ENCODE measurements around the gene IGF1R. TPM values are rescaled to one million over a fixed set of nuclear protein-coding genes. Genes with fewer than 3 reads are reported as not detected.

The IGF1R gene
- total RNA-seq, 1 experiment from 2014 or later, result 16.3 TPM

DNA sequence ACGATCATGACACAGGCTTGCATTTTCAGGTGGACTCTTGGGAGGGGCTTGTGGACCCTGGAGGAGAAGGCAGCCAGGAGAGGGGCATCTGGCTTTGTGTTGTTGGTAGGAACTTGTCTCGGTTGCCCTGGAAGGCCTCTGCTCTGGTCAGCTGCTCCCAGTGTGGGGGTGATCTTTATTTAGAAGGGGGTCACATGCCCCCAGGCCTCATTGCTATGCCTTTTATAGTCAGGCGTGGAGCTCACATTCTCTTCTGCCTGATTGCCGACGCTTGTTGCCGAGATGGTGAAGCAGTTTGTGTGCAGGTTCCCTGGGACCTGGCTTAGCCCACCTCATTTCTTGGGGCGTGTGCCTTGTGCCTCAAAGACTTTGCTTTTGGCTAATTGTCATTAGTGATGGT is 66.6 kb downstream of the IGF1R start:
- Histone ChIP-seq H3K9me2 (ENCODE audit: insufficient read depth) (no peaks in the 10 kb centered on the region), H3K9ac (ENCODE audit: low read length) (no peak overlapping the region), H3K27me3 (ENCODE audit: insufficient read depth, low read length) (no peaks in the 10 kb centered on the region), H3K4me3 (replicated peaks in 1 of 2; ENCODE audit: low read depth in 1 of 2, low read length in 2 of 2) (no peak overlapping the region), H2AFZ (ENCODE audit: low read depth, low read length, poor library complexity, severe bottlenecking) (no peak overlapping the region), H3K4me1 (ENCODE audit: control insufficient read depth in 1 of 2, insufficient read depth in 2 of 2, low read length in 2 of 2) (no peaks in the 10 kb centered on the region), H3K9me3 (ENCODE audit: control insufficient read depth in 1 of 2, insufficient read depth in 1 of 2, low read depth in 1 of 2, low read length in 2 of 2) (peaks cover 0 to 4% of the 10 kb centered on the region in 2 experiments; a peak in 1 of 4 replicates), H3K27ac (ENCODE audit: low read depth, low read length) (no peak overlapping the region), H4K20me1 (ENCODE audit: insufficient read depth) (no peaks in the 10 kb centered on the region), H3K4me2 (ENCODE audit: low read length) (no peak overlapping the region), H3K36me3 (ENCODE audit: control insufficient read depth in 1 of 2, insufficient read depth in 2 of 2, low read length in 2 of 2) (no peaks in the 10 kb centered on the region), H3K79me2 (ENCODE audit: insufficient read depth, low read length) (no peaks in the 10 kb centered on the region)
- no peak for DNase-seq (ENCODE audit: low read depth, low spot score)
- intact Hi-C loops (cut with micrococcal nuclease), result no loop called here
- POLR2A ChIA-PET, result no interaction called here
- no peak for ATAC-seq
- TF ChIP-seq, protein P1, sequence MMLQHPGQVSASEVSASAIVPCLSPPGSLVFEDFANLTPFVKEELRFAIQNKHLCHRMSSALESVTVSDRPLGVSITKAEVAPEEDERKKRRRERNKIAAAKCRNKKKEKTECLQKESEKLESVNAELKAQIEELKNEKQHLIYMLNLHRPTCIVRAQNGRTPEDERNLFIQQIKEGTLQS (IDR thresholded peaks at IDR 0.05), result no peak
- TF ChIP-seq EGR1 (IDR thresholded peaks at IDR 0.05; ENCODE audit: low read depth) (no peak), EZH2phosphoT487 (IDR thresholded peaks at IDR 0.05; ENCODE audit: borderline replicate concordance) (no peak), MAX (IDR thresholded peaks at IDR 0.05) (no peak), CTCF (IDR thresholded peaks at IDR 0.05 in 2 of 3, conservative IDR thresholded peaks at IDR 0.05 in 1 of 3; ENCODE audit: borderline replicate concordance in 1 of 3, insufficient read depth in 1 of 3, low read depth in 2 of 3, low read length in 2 of 3) (no peak), SP1 (IDR thresholded peaks at IDR 0.05; ENCODE audit: low read depth) (no peak), ZFX (IDR thresholded peaks at IDR 0.05) (no peak), CEBPB (IDR thresholded peaks at IDR 0.05; ENCODE audit: low read depth) (no peak), ZNF274 (IDR thresholded peaks at IDR 0.05; ENCODE audit: low read depth, low read length) (no peak), ZBTB33 (IDR thresholded peaks at IDR 0.05; ENCODE audit: extremely low read depth, insufficient replicate concordance, low read length) (no peak)
- no TSS peak for BruUV-seq (replicated peaks)
- RAD21 ChIA-PET (ENCODE audit: low non-redundant PET in 1 of 2, low total read pairs in 2 of 2, uncharacterized antibody in 2 of 2, unreplicated experiment in 2 of 2), result no interaction called here
- CTCF ChIA-PET, result no interaction called here
